ENCODE data around the gene EPHA2. TPM values are rescaled to one million over a fixed set of nuclear protein-coding genes. Genes with fewer than 3 reads are reported as not detected.

The EPHA2 gene
- polyA plus RNA-seq, 2 of the 4 experiments (the other 2 are of a cell fraction) = 59.3 to 93.2 TPM

- FAIRE-seq (no peak), DNase-seq (ENCODE audit: low read depth in 1 of 2, low spot score in 1 of 2) (peak; percentile 83 to 85)
- CTCF ChIA-PET = interaction anchor here (0.6 to 16.2 kb wide), 8 partner anchors 9 to 68 kb away, joined by 3 to 222 read pairs (median 5); partner anchors contain the start of gene FAM131C
Measured at GRCh38 chr1:16145662-16146278, 10.1 kb downstream of the EPHA2 start.

More at GRCh38 chr1:16145662-16146278, 10.1 kb downstream of the EPHA2 start:
- H3K4me2 ChIP-seq = peak overlapping the region; percentile 81
- TF ChIP-seq MAX (IDR thresholded peaks at IDR 0.05) (peak; percentile 6; the same call in 1 of the 2 replicates), FOXS1 (CRISPR knock-in tag; IDR thresholded peaks at IDR 0.05) (no peak), SREBF2 (IDR thresholded peaks at IDR 0.05) (no peak), RCOR1 (IDR thresholded peaks at IDR 0.05; ENCODE audit: low read depth, low read length) (no peak), FOSL2 (IDR thresholded peaks at IDR 0.05) (no peak), FOSL2 (CRISPR knock-in tag; IDR thresholded peaks at IDR 0.05) (peak; percentile 71; the same call in 1 of the 2 replicates), ATOH8 (CRISPR knock-in tag; IDR thresholded peaks at IDR 0.05; ENCODE audit: low read depth) (no peak), ZFP36 (IDR thresholded peaks at IDR 0.05; ENCODE audit: borderline replicate concordance, partially characterized antibody) (peak; percentile 78), JUN (IDR thresholded peaks at IDR 0.05) (peak in 1 of 2 experiments; percentile 46; a peak in 2 of 5 replicates), ZNF302 (CRISPR knock-in tag; IDR thresholded peaks at IDR 0.05) (no peak), CBX2 (IDR thresholded peaks at IDR 0.05; ENCODE audit: borderline replicate concordance, low read depth) (no peak), RAD21 (conservative IDR thresholded peaks at IDR 0.05 in 1 of 2, IDR thresholded peaks at IDR 0.05 in 1 of 2) (no peak), POLR2A (IDR thresholded peaks at IDR 0.05; ENCODE audit: low read length) (no peak), JUNB (IDR thresholded peaks at IDR 0.05) (peak; percentile 45; the same call in 1 of the 2 replicates), MAFK (IDR thresholded peaks at IDR 0.05; ENCODE audit: partially characterized antibody) (peak; percentile 89), ZSCAN20 (CRISPR knock-in tag; IDR thresholded peaks at IDR 0.05) (no peak), CHD2 (IDR thresholded peaks at IDR 0.05; ENCODE audit: low read length, partially characterized antibody) (no peak), HOXB13 (CRISPR knock-in tag; IDR thresholded peaks at IDR 0.05; ENCODE audit: low read depth) (no peak), POLR2AphosphoS2 (conservative IDR thresholded peaks at IDR 0.05; ENCODE audit: low read length) (no peak), ESRRA (IDR thresholded peaks at IDR 0.05; ENCODE audit: borderline replicate concordance, low read length) (no peak), NPAS2 (CRISPR knock-in tag; IDR thresholded peaks at IDR 0.05; ENCODE audit: borderline replicate concordance) (no peak), HDAC2 (IDR thresholded peaks at IDR 0.05) (no peak), HOXB5 (CRISPR knock-in tag; IDR thresholded peaks at IDR 0.05) (0 out of 2 replicates have a peak, but pooled peaks have one; percentile 26), KDM1A (IDR thresholded peaks at IDR 0.05; ENCODE audit: low read depth) (peak; percentile 34; the same call in 1 of the 2 replicates), NR3C1 (IDR thresholded peaks at IDR 0.05) (no peak), USF2 (IDR thresholded peaks at IDR 0.05) (no peak), BHLHE40 (IDR thresholded peaks at IDR 0.05; ENCODE audit: low read depth, low read length) (no peak), TP53 (CRISPR knock-in tag; IDR thresholded peaks at IDR 0.05) (no peak)
- TF ChIP-seq, protein P1, sequence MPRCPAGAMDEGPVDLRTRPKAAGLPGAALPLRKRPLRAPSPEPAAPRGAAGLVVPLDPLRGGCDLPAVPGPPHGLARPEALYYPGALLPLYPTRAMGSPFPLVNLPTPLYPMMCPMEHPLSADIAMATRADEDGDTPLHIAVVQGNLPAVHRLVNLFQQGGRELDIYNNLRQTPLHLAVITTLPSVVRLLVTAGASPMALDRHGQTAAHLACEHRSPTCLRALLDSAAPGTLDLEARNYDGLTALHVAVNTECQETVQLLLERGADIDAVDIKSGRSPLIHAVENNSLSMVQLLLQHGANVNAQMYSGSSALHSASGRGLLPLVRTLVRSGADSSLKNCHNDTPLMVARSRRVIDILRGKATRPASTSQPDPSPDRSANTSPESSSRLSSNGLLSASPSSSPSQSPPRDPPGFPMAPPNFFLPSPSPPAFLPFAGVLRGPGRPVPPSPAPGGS (IDR thresholded peaks at IDR 0.05) = no peak
- TF ChIP-seq, protein P2, sequence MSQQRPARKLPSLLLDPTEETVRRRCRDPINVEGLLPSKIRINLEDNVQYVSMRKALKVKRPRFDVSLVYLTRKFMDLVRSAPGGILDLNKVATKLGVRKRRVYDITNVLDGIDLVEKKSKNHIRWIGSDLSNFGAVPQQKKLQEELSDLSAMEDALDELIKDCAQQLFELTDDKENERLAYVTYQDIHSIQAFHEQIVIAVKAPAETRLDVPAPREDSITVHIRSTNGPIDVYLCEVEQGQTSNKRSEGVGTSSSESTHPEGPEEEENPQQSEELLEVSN (IDR thresholded peaks at IDR 0.05; ENCODE audit: borderline replicate concordance, low read depth) = no peak
- TF ChIP-seq, protein P3, sequence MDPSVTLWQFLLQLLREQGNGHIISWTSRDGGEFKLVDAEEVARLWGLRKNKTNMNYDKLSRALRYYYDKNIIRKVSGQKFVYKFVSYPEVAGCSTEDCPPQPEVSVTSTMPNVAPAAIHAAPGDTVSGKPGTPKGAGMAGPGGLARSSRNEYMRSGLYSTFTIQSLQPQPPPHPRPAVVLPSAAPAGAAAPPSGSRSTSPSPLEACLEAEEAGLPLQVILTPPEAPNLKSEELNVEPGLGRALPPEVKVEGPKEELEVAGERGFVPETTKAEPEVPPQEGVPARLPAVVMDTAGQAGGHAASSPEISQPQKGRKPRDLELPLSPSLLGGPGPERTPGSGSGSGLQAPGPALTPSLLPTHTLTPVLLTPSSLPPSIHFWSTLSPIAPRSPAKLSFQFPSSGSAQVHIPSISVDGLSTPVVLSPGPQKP (IDR thresholded peaks at IDR 0.05; ENCODE audit: low read depth, low read length) = no peak
- H3K4me1 ChIP-seq = peaks cover 96% of the 10 kb centered on the region
- peak overlapping the region; percentile 95 to 100 for H3K27ac ChIP-seq
- POLR2A ChIA-PET = interaction anchor here (0.6 to 2.9 kb wide), 6 partner anchors 9 to 67 kb away, joined by 3 to 24 read pairs (median 4); partner anchors contain the start of gene EPHA2
- no peaks in the 10 kb centered on the region for H3K9me3 ChIP-seq
- H3K4me3 ChIP-seq = peak overlapping the region; percentile 36
- ATAC-seq = peak; percentile 45 to 70
- no CpG with 5 or more reads among the region's 26 CpGs for WGBS (ENCODE audit: missing lambda C conversion rate)

Data from A549 (cell line).